IMR-90 (cell line): ENCODE results near the gene METTL14. TPM values are rescaled to one million over a fixed set of nuclear protein-coding genes. Genes with fewer than 3 reads are reported as not detected.

ENCODE experiments used
- ATAC-seq: fragments of 200-7000 bp; cut with Tn5 transposase; 2 replicates; pipeline ENCODE4 v1.9.1; 2020; ENCODE audit warnings: low read depth, mild to moderate bottlenecking, moderate library complexity
- BruUV-seq: library from RNA; stranded (reverse); fragments of 400-500 nt; replicated peaks from 2 replicates; lab custom pipeline; 2021; lab: Mats Ljungman, UMichigan
- CTCF ChIA-PET: fragments of 300-600 bp; formaldehyde crosslinking; extraction: SDS; loops from one replicate; lab custom pipeline; 2021; ENCODE audit warnings: antibody characterized with exemption; lab: Yijun Ruan, JAX
- POLR2A ChIA-PET: fragments of 300-600 bp; sonication (Branson Sonifier 250); formaldehyde crosslinking; loops from one replicate; lab custom pipeline; 2022; ENCODE audit warnings: antibody characterized with exemption; ENCODE audit not compliant: unreplicated experiment; lab: Charles Lee
- DNase-seq: peaks from one replicate; pipeline ENCODE4 v3.0.0; 2013
- H2AFZ ChIP-seq: replicated peaks from 2 replicates; pipeline ENCODE3; 2013; ENCODE audit warnings: low read length, mild to moderate bottlenecking; ENCODE audit not compliant: poor library complexity
- H2AK5ac ChIP-seq: 2 replicates; pipeline ENCODE4 v1.6.1; 2013; ENCODE audit warnings: low read depth, low read length, inconsistent platforms
- H2AK9ac ChIP-seq: replicated peaks from 2 replicates; pipeline ENCODE3; 2013; ENCODE audit warnings: mild to moderate bottlenecking, low read depth, low read length, moderate library complexity; ENCODE audit not compliant: poor library complexity
- H2BK120ac ChIP-seq: 2 replicates; pipeline ENCODE4 v1.6.1; 2013; ENCODE audit warnings: low read depth, low read length, inconsistent platforms
- H2BK15ac ChIP-seq: 3 replicates; pipeline ENCODE4 v1.6.1; 2013; ENCODE audit warnings: low read depth, low read length, inconsistent platforms
- H2BK20ac ChIP-seq: 2 replicates; pipeline ENCODE4 v1.6.1; 2013; ENCODE audit warnings: low read depth, mild to moderate bottlenecking, inconsistent platforms, low read length, moderate library complexity
- H2BK5ac ChIP-seq: 2 replicates; pipeline ENCODE4 v1.6.1; 2013; ENCODE audit warnings: mild to moderate bottlenecking, low read depth, low read length, inconsistent platforms; ENCODE audit not compliant: poor library complexity, severe bottlenecking
- H3K14ac ChIP-seq: replicated peaks from 2 replicates; pipeline ENCODE4 v1.6.1; 2013; ENCODE audit warnings: low read depth, low read length, inconsistent platforms
- H3K18ac ChIP-seq: 2 replicates; pipeline ENCODE4 v1.6.1; 2013; ENCODE audit warnings: low read depth, low read length, control low read depth
- H3K23ac ChIP-seq: 2 replicates; pipeline ENCODE4 v1.6.1; 2013; ENCODE audit warnings: low read depth, low read length, inconsistent platforms
- H3K27ac ChIP-seq: 2 replicates; pipeline ENCODE4 v1.5.1; 2013; ENCODE audit warnings: mild to moderate bottlenecking, control low read depth, low read length; ENCODE audit not compliant: insufficient read depth
- H3K27me3 ChIP-seq: 2 replicates; pipeline ENCODE4 v1.6.1; 2013; ENCODE audit warnings: low read length; ENCODE audit not compliant: control insufficient read depth, insufficient read depth
- H3K36me3 ChIP-seq: 2 replicates; pipeline ENCODE4 v1.6.1; 2013; ENCODE audit warnings: low read length, mixed read lengths; ENCODE audit not compliant: control insufficient read depth, insufficient read depth
- H3K4ac ChIP-seq: 2 replicates; pipeline ENCODE4 v1.6.1; 2013; ENCODE audit warnings: low read depth, low read length, inconsistent platforms
- H3K4me1 ChIP-seq: 2 replicates; pipeline ENCODE4 v1.6.1; 2013; ENCODE audit warnings: low read length, mixed read lengths; ENCODE audit not compliant: control insufficient read depth, insufficient read depth
- H3K4me2 ChIP-seq: 2 replicates; pipeline ENCODE4 v1.6.1; 2013; ENCODE audit warnings: low read depth, mild to moderate bottlenecking, control low read depth, low read length, moderate library complexity
- H3K4me3 ChIP-seq: 2 replicates; pipeline ENCODE4 v1.5.1; 2013; ENCODE audit warnings: low read depth, mild to moderate bottlenecking, control low read depth, low read length, moderate library complexity; ENCODE audit not compliant: insufficient read depth
- H3K56ac ChIP-seq: 2 replicates; pipeline ENCODE4 v1.6.1; 2013; ENCODE audit warnings: low read length, inconsistent platforms; ENCODE audit not compliant: insufficient read depth; ENCODE audit errors: extremely low read depth
- H3K79me1 ChIP-seq, 2 experiments: 2 replicates each; pipeline ENCODE4 v1.6.1; 2013; ENCODE audit warnings: low read length in 2 of 2, inconsistent platforms in 1 of 2, low read depth in 1 of 2
- H3K9ac ChIP-seq: 2 replicates; pipeline ENCODE4 v1.6.1; 2013; ENCODE audit warnings: low read depth, low read length, control low read depth
- H3K9me1 ChIP-seq: 2 replicates; pipeline ENCODE4 v1.6.1; 2013; ENCODE audit warnings: low read length, inconsistent platforms; ENCODE audit not compliant: insufficient read depth
- H3K9me3 ChIP-seq: 2 replicates; pipeline ENCODE4 v1.6.1; 2013; ENCODE audit warnings: low read length; ENCODE audit not compliant: control insufficient read depth, insufficient read depth
- H4K20me1 ChIP-seq: 2 replicates; pipeline ENCODE4 v1.6.1; 2013; ENCODE audit warnings: low read length, inconsistent platforms; ENCODE audit not compliant: insufficient read depth
- H4K5ac ChIP-seq: 2 replicates; pipeline ENCODE4 v1.6.1; 2013; ENCODE audit warnings: mild to moderate bottlenecking, low read depth, low read length, control low read depth
- H4K8ac ChIP-seq, 2 experiments: 2 replicates each; pipeline ENCODE4 v1.6.1; 2013; ENCODE audit warnings: low read depth in 2 of 2, low read length in 2 of 2, control low read depth in 1 of 2, inconsistent platforms in 1 of 2
- H4K91ac ChIP-seq: 2 replicates; pipeline ENCODE4 v1.6.1; 2013; ENCODE audit warnings: low read depth, low read length, inconsistent platforms; ENCODE audit not compliant: insufficient read depth
- BHLHE40 ChIP-seq: fragments of 150-350 bp; IDR thresholded peaks from 2 replicates; pipeline ENCODE4 v1.6.1; 2016; ENCODE audit warnings: mild to moderate bottlenecking, low read depth, low read length
- CEBPB ChIP-seq: IDR thresholded peaks from 2 replicates; pipeline ENCODE4 v1.6.1; 2012; ENCODE audit warnings: low read depth, low read length, improper control_type of control experiment
- CHD1 ChIP-seq: IDR thresholded peaks from 2 replicates; pipeline ENCODE4 v1.6.1; 2012; ENCODE audit warnings: low read depth, low read length, improper control_type of control experiment
- FOS ChIP-seq: fragments of 150-350 bp; IDR thresholded peaks from 2 replicates; pipeline ENCODE4 v1.6.1; 2016; ENCODE audit warnings: low read depth, low read length
- MAFK ChIP-seq: IDR thresholded peaks from 2 replicates; pipeline ENCODE4 v1.6.1; 2012; ENCODE audit warnings: low read depth, low read length, improper control_type of control experiment
- MAZ ChIP-seq: IDR thresholded peaks from 2 replicates; pipeline ENCODE4 v1.6.1; 2012; ENCODE audit warnings: low read depth, mild to moderate bottlenecking, low read length, improper control_type of control experiment, moderate library complexity, borderline replicate concordance
- MXI1 ChIP-seq: IDR thresholded peaks from 2 replicates; pipeline ENCODE4 v1.6.1; 2012; ENCODE audit warnings: low read depth, mild to moderate bottlenecking, low read length, moderate library complexity, borderline replicate concordance
- NFE2L2 ChIP-seq: fragments of 150-350 bp; IDR thresholded peaks from 2 replicates; pipeline ENCODE4 v1.6.1; 2016; ENCODE audit warnings: low read depth, mild to moderate bottlenecking, low read length
- POLR2A ChIP-seq: IDR thresholded peaks from 2 replicates; pipeline ENCODE4 v1.6.1; 2012; ENCODE audit warnings: mild to moderate bottlenecking, low read depth, low read length
- RAD21 ChIP-seq: IDR thresholded peaks from 2 replicates; pipeline ENCODE4 v1.6.1; 2012; ENCODE audit warnings: low read length, improper control_type of control experiment
- RCOR1 ChIP-seq: IDR thresholded peaks from 2 replicates; pipeline ENCODE4 v1.6.1; 2012; ENCODE audit warnings: mild to moderate bottlenecking, low read length, improper control_type of control experiment; ENCODE audit not compliant: insufficient replicate concordance
- RFX5 ChIP-seq: IDR thresholded peaks from 2 replicates; pipeline ENCODE4 v1.8.0; 2012; ENCODE audit warnings: low read depth, mild to moderate bottlenecking, low read length, moderate library complexity
- SMC3 ChIP-seq: fragments of 150-350 bp; IDR thresholded peaks from 2 replicates; pipeline ENCODE4 v1.6.1; 2016; ENCODE audit warnings: low read depth, mild to moderate bottlenecking, antibody characterized with exemption, low read length, moderate library complexity
- WGBS, 2 experiments: methylation state at CpG; one replicate each; pipeline versions ENCODE4 v1.1.5 to v1.1.7; 2013; ENCODE audit warnings: missing lambda C conversion rate in 2 of 2; ENCODE audit not compliant: insufficient read length in 1 of 2; ENCODE audit errors: extremely low coverage in 2 of 2; 5-methylcytosine and 5-hydroxymethylcytosine counted together
- dilution Hi-C: fragments of 300-500 bp; cut with HindIII; formaldehyde crosslinking; loops from one replicate; pipeline ENCODE4 v1.14.3; 2018; ENCODE audit warnings: low sequenced_read_pairs; ENCODE audit not compliant: unreplicated experiment
- in situ Hi-C: fragments of 300-500 bp; cut with MboI; formaldehyde crosslinking; loops from 3 replicates; pipeline ENCODE4 v1.14.3; 2019; ENCODE audit warnings: low sequenced_read_pairs, inconsistent platforms, mixed read lengths
- intact Hi-C: fragments of 100-400 bp; cut with micrococcal nuclease; formaldehyde crosslinking; loops from 2 replicates; pipeline ENCODE4 v1.10.0; 2022
- polyA plus RNA-seq, 3 experiments: library from polyadenylated mRNA; depleted of rRNA; stranded (reverse); fragments of >200 nt; gene quantifications; 2 replicates each; pipeline ENCODE4 v1.2.3, GENCODE V29; 2012; ENCODE audit warnings: low replicate concordance in 1 of 3
- total RNA-seq: library from RNA; depleted of rRNA; stranded (reverse); fragments of >200 nt; gene quantifications from 2 replicates; pipeline ENCODE4 v1.2.3, GENCODE V29; 2012
- TF ChIP-seq, protein P1 (sequence below): conservative IDR thresholded peaks from 2 replicates; pipeline ENCODE4 v1.5.1; 2012; ENCODE audit warnings: mild to moderate bottlenecking, low read depth, low read length, improper control_type of control experiment
- TF ChIP-seq, protein P2 (sequence below): fragments of 150-350 bp; IDR thresholded peaks from 2 replicates; pipeline ENCODE4 v1.6.1; 2017; ENCODE audit warnings: mild to moderate bottlenecking, antibody characterized with exemption, low read length, low read depth
- TF ChIP-seq, protein P3 (sequence below): fragments of 150-350 bp; IDR thresholded peaks from 2 replicates; pipeline ENCODE4 v1.6.1; 2016; ENCODE audit warnings: low read depth, mild to moderate bottlenecking, low read length, moderate library complexity, borderline replicate concordance

The METTL14 gene
- total and polyA plus RNA-seq, 2 of the 4 experiments (the other 2 are of a cell fraction), result 5.0 to 9.3 TPM

DNA sequence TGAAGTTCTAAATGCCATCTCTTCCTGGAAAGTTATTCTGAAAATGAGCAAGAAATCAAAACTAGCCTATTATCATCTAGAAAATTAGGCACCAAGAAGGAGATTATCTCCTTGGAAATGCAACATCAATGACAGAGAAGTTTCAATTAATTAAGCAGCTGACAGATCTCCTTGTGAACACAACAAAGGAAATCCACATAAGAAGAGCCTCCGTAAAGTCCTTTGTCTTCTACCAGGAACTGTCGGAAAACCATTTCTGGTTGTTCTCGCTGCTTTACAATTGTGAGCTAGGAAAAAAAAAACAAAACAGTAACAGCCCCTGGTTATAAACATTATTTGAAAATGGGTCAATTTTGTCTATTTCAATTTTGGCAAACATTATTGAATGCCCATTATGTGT, 38.2 kb downstream of the METTL14 start:
- DNase-seq (no peak), ATAC-seq (no peak)
- WGBS, 2 experiments, result no CpG with 5 or more reads among the region's 3 CpGs
- Histone ChIP-seq H2BK20ac (no peak overlapping the region), H3K4me3 (no peak overlapping the region), H3K36me3 (peaks cover 47% of the 10 kb centered on the region), H3K9me3 (no peaks in the 10 kb centered on the region), H3K4me1 (no peaks in the 10 kb centered on the region; the same call in 1 of the 2 replicates), H3K4me2 (no peak overlapping the region), H3K9ac (no peak overlapping the region), H2AK5ac (no peak overlapping the region), H4K20me1 (no peaks in the 10 kb centered on the region), H4K91ac (no peak overlapping the region), H3K14ac (no peak overlapping the region), H3K23ac (no peak overlapping the region), H4K5ac (no peak overlapping the region), H2AFZ (no peak overlapping the region), H3K79me1 (peaks cover 29 to 42% of the 10 kb centered on the region in 2 experiments), H2BK15ac (no peak overlapping the region), H3K27me3 (no peaks in the 10 kb centered on the region), H3K18ac (no peak overlapping the region), H2AK9ac (no peak overlapping the region), H3K56ac (no peak overlapping the region), H2BK120ac (no peak overlapping the region), H3K9me1 (peaks cover 4% of the 10 kb centered on the region; the same call in 1 of the 2 replicates), H2BK5ac (no peak overlapping the region), H4K8ac (no peak overlapping the region), H3K27ac (no peak overlapping the region), H3K4ac (no peak overlapping the region)
- intact Hi-C loops (no loop called here), in situ Hi-C loops (no loop called here), dilution Hi-C loops (no loop called here)
- BruUV-seq, result no TSS peak
- ChIA-PET CTCF (no interaction called here), POLR2A (no interaction called here)
- TF ChIP-seq, protein P1, sequence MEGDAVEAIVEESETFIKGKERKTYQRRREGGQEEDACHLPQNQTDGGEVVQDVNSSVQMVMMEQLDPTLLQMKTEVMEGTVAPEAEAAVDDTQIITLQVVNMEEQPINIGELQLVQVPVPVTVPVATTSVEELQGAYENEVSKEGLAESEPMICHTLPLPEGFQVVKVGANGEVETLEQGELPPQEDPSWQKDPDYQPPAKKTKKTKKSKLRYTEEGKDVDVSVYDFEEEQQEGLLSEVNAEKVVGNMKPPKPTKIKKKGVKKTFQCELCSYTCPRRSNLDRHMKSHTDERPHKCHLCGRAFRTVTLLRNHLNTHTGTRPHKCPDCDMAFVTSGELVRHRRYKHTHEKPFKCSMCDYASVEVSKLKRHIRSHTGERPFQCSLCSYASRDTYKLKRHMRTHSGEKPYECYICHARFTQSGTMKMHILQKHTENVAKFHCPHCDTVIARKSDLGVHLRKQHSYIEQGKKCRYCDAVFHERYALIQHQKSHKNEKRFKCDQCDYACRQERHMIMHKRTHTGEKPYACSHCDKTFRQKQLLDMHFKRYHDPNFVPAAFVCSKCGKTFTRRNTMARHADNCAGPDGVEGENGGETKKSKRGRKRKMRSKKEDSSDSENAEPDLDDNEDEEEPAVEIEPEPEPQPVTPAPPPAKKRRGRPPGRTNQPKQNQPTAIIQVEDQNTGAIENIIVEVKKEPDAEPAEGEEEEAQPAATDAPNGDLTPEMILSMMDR, result no peak
- TF ChIP-seq RFX5 (no peak), MXI1 (no peak), SMC3 (no peak), RCOR1 (no peak), CHD1 (no peak), NFE2L2 (no peak), BHLHE40 (no peak), MAFK (no peak), POLR2A (no peak), FOS (no peak), CEBPB (no peak), RAD21 (no peak), MAZ (no peak)
- TF ChIP-seq, protein P2, sequence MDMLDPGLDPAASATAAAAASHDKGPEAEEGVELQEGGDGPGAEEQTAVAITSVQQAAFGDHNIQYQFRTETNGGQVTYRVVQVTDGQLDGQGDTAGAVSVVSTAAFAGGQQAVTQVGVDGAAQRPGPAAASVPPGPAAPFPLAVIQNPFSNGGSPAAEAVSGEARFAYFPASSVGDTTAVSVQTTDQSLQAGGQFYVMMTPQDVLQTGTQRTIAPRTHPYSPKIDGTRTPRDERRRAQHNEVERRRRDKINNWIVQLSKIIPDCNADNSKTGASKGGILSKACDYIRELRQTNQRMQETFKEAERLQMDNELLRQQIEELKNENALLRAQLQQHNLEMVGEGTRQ, result no peak
- TF ChIP-seq, protein P3, sequence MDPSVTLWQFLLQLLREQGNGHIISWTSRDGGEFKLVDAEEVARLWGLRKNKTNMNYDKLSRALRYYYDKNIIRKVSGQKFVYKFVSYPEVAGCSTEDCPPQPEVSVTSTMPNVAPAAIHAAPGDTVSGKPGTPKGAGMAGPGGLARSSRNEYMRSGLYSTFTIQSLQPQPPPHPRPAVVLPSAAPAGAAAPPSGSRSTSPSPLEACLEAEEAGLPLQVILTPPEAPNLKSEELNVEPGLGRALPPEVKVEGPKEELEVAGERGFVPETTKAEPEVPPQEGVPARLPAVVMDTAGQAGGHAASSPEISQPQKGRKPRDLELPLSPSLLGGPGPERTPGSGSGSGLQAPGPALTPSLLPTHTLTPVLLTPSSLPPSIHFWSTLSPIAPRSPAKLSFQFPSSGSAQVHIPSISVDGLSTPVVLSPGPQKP, result no peak
